Colon (tissue), 2 donors: ENCODE measurements around the gene MS4A1.
"Not testable (repeated sequence)": the region's sequence is repeated elsewhere in the genome, so short reads cannot be mapped to it uniquely, and the experiment has no call there.

Experiments
- FAIRE-seq: peaks from 2 replicates; lab custom pipeline; 2012; peaks lifted over from hg19 to GRCh38; lab: Jason Lieb, UNC
- donor health status: control.
- donor health status: control.

The MS4A1 gene

GRCh38 chr11:60502221-60502775 is 46.7 kb downstream of the MS4A1 start:
- peak; percentile 88 for FAIRE-seq

DNA sequence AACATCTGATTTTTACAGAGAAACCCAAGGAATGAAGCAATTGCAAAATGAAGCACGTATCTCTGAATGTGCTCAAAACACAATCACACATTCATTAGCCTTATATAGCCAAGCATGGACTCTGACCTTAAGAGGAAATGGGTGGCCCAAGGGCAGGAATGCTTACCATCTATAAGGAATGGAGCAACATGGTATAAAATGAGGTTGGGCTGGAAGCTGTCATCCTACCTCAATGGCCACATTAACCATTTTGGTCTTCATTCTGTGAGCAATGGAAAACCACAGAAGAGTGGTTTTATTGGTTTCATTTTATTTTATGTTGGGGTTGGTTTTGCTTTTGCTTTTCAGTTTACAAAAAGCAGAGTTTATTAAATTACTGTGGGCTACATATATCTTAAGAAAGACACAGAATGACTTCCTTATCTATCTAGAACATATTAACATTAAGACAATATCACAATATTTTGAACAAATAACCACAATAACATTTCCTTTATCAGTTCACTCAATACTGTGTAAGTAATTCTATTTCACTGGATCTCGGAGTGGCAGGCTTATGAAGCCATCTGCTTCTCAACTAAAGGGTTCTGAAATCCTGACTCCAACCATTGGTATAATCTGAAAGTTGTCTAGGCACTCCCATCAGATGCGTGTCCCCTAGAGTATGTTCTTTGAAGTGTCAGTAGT is 48.7 kb downstream of the MS4A1 start:
- no peak for FAIRE-seq

DNA sequence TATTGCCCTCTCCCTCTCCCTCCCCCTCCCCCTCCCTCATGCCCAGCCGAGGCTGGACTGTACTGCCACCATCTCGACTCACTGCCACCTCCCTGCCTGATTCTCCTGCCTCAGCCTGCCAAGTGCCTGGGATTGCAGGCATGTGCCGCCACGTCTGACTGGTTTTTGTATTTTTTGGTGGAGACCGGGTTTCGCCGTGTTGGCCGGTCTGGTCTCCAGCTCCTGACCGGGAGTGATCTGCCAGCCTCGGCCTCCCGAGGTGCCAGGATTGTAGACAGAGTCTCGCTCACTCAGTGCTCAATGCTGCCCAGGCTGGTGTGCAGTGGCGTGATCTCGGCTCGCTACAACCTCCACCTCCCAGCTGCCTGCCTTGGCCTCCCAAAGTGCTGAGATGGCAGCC is 54.0 kb downstream of the MS4A1 start:
- FAIRE-seq = not testable (repeated sequence)

GRCh38 chr11:60510209-60510608 is 54.6 kb downstream of the MS4A1 start:
- not testable (repeated sequence) for FAIRE-seq

DNA sequence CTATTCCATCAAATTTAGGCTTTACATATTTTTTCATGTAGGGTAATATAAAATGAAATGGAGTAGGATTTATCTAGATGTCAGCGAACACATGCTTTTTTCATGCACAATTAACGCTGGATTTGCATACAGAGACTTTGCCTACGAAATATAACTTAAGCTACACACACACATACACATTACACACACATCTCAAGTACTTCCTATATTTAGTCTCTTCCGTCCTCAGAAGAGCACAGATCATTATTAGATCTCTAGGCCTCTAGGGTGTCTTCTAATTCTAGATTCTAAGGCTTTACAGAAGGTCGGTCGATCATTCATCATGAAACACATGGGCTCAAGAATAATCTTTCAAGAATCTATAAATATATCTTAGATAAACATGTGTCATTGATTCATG is 55.7 kb downstream of the MS4A1 start:
- no peak for FAIRE-seq

- FAIRE-seq = no peak
These were observed 57.1 kb downstream of the MS4A1 start for GRCh38 chr11:60512651-60513225.

GRCh38 chr11:60513496-60514460 is 58.1 kb downstream of the MS4A1 start:
- no peak for FAIRE-seq

DNA sequence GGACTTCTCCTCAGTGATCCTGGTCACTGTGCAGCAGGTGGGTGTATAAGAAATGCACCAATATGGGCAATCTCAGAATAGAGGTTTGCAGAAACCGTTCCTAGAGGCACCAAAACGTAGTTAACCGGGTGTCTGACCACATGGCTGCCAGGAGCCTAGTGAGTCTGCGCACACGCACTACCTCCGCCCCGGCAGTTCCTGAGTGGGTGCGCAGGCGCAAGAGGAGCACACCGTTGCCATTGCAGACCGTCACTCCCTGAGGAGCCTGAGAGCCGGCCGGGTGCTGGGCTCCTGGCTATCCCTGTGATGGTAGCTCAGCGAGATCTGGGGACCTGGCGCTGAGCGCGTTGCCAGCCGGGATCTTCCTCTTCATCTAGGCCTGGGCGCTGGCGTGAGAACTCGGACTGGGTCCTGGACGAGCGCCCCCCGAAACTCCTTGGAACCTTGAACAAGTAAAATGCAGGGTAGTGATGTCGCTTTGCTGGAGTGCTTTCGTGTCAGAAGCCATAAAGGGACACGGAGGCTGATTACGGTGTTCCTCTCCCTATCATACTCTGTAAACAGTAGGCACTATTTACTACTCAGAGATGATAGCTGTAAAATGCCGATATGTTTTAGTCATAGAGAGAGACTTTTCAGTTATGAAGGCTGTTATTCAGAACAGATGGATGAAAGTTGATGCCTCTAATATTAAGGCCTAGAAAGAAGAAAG is 59.7 kb downstream of the MS4A1 start, which contains the start of gene MS4A13:
Gene MS4A13, plus strand, starts transcription at position 249 of the 712 bp plus-strand sequence. CDS start 2,692 bp downstream, outside the sequence.
- FAIRE-seq = no peak
